Upper lobe of right lung (tissue), 1 donor: ENCODE data around the gene TMEM107. TPM values are rescaled to one million over a fixed set of nuclear protein-coding genes. Genes with fewer than 3 reads are reported as not detected.
A peak's percentile ranks its signal among the peaks of the same experiment; 100 is the strongest.

Experiments used
- ATAC-seq: fragments of 200-7000 bp; cut with Tn5 transposase; one replicate; pipeline ENCODE4 v1.9.1; 2020; ENCODE audit warnings: mild to moderate bottlenecking, moderate library complexity
- DNase-seq: peaks from one replicate; pipeline ENCODE4 v3.0.0-alpha.2; 2020
- H3K27ac ChIP-seq: fragments of 200-600 bp; one replicate; pipeline ENCODE4 v1.8.0; 2022
- H3K27me3 ChIP-seq: fragments of 200-600 bp; one replicate; pipeline ENCODE4 v1.8.0; 2022; ENCODE audit warnings: mild to moderate bottlenecking
- H3K36me3 ChIP-seq: fragments of 200-600 bp; one replicate; pipeline ENCODE4 v1.8.0; 2022
- H3K4me1 ChIP-seq: fragments of 200-600 bp; one replicate; pipeline ENCODE4 v1.8.0; 2022
- H3K4me3 ChIP-seq: fragments of 200-600 bp; one replicate; pipeline ENCODE4 v1.8.0; 2022; ENCODE audit warnings: mild to moderate bottlenecking
- H3K9me3 ChIP-seq: fragments of 200-600 bp; one replicate; pipeline ENCODE4 v1.8.0; 2022
- CTCF ChIP-seq: fragments of 200-600 bp; IDR thresholded peaks from one replicate; pipeline ENCODE4 v1.8.0; 2022; ENCODE audit warnings: antibody characterized with exemption
- intact Hi-C: fragments of 100-400 bp; cut with DNase I; formaldehyde crosslinking; loops from one replicate; pipeline ENCODE4 v1.11.0; 2022
- total RNA-seq: library from RNA; stranded (reverse); fragmentation: NEBNext Ultra II Directional; extraction: Animal tissue kit (Norgen Biotek cat#: 25700); gene quantifications from one replicate; pipeline ENCODE4 v1.2.1, GENCODE V29; 2021
- donor health status: DM: no; HTN: yes; CAD: no; lungs with severe emphysema.

The TMEM107 gene
- total RNA-seq, 1 donor from 2014 or later, result 9.3 TPM

DNA sequence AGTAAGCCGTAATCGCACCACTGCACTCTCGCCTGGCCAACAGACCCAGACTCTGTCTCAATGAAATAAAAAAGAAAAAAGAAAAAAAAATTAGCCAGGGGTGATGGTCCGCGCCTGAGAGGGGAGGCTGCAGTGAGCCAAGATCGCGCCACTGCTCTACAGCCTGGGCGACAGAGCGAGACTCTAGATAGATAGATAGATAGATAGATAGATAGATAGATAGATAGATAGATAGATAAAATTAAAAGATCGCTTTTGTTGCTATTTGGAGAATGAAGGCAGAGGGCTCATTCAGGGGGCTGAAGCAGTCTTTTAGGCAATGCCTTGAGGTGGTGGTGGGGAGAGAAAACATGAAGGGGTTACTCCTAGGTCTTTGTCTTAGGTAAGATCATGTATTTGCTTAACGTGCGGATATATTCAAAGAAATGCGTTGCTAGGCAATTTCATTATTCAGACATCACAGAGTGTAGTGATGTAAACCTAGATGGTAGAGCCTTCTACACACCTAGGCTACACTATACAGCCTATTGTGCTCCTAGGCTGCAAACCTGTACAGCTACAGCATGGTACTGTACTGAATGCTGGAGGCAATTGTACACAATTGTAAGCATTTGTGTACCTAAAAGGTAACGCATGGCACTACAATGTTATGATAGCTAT, 47.9 kb downstream of the TMEM107 start:
- Histone ChIP-seq H3K27me3 (peaks cover 23% of the 10 kb centered on the region), H3K4me3 (no peak overlapping the region), H3K36me3 (no peaks in the 10 kb centered on the region), H3K9me3 (no peaks in the 10 kb centered on the region), H3K4me1 (peaks cover 35% of the 10 kb centered on the region), H3K27ac (no peak overlapping the region)
- intact Hi-C loops, result no loop called here
- ATAC-seq (no peak), DNase-seq (no peak)
- TF ChIP-seq CTCF, result no peak

DNA sequence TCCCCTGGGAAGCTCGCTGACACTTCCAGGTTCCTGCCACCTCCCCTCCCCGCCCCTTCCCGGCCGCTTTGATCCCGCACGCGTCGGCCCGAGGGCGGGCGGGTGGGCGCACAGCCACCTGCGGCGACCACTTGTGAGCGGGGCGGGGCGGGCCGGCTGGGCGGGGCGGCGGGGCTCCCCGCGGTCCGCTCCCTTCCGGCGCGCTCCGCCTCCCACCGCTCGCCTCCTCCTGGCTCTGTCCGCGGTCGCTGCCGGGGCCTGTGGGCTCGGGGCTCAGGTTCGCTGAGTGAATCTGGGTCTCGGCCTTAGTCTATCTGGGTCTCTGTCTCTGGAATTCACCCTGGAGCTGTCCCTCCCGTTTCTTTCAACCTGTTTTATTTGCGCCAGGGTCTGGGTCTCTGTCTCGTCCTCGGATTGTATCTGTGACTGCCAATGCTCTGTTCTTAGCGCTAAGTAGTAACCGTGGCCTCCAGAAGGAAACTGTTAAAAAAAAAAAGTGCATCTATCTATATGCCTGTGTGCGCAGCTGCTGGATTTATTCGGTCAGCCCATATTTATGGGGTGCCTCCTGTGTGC, 49.6 kb downstream of the TMEM107 start:
- H3K36me3 ChIP-seq, result no peaks in the 10 kb centered on the region

DNA sequence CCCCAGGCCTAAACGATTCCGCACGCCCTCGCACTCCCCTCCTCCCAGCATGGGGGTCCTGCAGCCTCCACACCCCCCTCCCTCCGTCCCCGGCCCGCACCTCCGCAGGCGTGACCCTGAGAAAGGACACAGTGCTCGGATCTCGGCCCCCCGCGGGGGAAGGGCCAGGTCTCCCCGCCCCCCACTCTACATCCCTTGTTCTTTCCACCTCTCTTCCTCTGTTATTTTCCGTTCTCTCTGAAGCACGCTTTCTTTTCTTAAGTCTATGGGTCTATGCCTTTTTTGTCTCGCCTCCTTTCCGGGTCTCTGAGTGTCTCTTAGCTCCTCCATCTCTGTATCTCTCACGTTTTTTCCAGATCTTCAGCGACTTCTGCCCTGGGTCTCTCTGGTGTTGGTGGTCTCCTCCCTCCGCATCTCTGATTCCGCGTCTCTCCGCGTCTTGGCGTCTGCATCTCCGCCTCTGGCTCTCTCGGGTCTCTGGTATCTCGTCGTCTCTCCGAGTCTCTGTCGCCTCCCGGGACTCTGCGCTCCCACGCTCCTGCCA, 50.2 kb downstream of the TMEM107 start:
- intact Hi-C loops, result no loop called here
- no peak for ATAC-seq
- TF ChIP-seq CTCF, result no peak

More for the DNA sequence above, 49.6 kb downstream of the TMEM107 start:
- peak; percentile 65 for ATAC-seq
- TF ChIP-seq CTCF, result no peak
- peaks cover 30% of the 10 kb centered on the region for H3K27me3 ChIP-seq
- no peaks in the 10 kb centered on the region for H3K9me3 ChIP-seq
- H3K4me1 ChIP-seq, result peaks cover 49% of the 10 kb centered on the region
- intact Hi-C loops, result no loop called here
- H3K27ac ChIP-seq, result no peak overlapping the region
- DNase-seq, result peak; percentile 74
- H3K4me3 ChIP-seq, result peak overlapping the region; percentile 64

GRCh38 chr17:8125154-8125946, 50.8 kb downstream of the TMEM107 start:
- Histone ChIP-seq H3K4me3 (peak overlapping the region; percentile 64), H3K4me1 (peaks cover 61% of the 10 kb centered on the region), H3K27ac (no peak overlapping the region), H3K36me3 (no peaks in the 10 kb centered on the region), H3K9me3 (no peaks in the 10 kb centered on the region), H3K27me3 (peaks cover 30% of the 10 kb centered on the region)
- DNase-seq, result peak; percentile 82
- peak; percentile 56 for ATAC-seq
- TF ChIP-seq CTCF, result no peak
- intact Hi-C loops, result no loop called here

More for the DNA sequence above, 50.2 kb downstream of the TMEM107 start:
- Histone ChIP-seq H3K9me3 (no peaks in the 10 kb centered on the region), H3K4me3 (peak overlapping the region; percentile 64), H3K27ac (no peak overlapping the region), H3K27me3 (peaks cover 30% of the 10 kb centered on the region), H3K4me1 (peaks cover 54% of the 10 kb centered on the region), H3K36me3 (no peaks in the 10 kb centered on the region)
- DNase-seq, result no peak

DNA sequence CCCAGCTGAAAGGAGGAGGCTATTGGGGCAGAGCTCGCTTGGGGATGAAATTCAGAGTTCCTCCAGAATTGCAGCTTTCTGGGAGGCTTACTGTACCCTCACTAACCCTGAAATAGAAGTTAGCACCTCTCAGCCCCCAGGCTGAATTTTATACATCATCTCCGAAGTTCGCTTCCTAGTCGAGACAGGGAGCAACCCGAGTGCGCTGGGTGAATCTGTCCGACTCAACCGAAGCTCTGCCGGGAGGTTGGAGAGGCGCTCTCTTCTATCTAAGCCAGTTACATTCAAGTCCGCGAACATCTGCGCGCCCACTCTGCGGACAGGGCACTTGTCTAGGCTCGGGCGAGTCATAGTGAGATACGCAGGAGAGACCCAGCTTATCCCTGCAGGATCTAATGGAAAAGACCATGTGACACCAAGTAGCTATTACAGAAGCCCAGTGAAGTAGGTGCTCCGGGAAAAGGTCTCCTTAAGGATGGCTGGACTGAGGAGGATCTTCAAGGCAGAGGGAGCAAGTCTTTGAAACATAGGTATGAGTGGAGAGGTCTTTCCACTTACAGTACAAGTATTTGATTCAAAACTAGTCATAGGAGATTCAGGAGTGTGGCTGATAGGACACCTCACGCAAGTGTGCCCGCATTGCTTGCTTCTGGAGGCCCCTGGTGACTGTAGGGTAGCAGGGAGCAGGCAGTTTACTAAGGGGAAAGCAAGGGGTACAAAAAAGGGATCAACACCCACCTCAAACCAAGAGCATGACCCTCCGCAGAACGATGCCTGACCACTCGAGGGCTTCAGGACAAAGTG, 51.6 kb downstream of the TMEM107 start:
- intact Hi-C loops, result loop anchor here (5.0 kb wide), 1 partner anchor 63 kb away; no protein-coding TSS in a partner anchor
- no peaks in the 10 kb centered on the region for H3K36me3 ChIP-seq
- peaks cover 66% of the 10 kb centered on the region for H3K4me1 ChIP-seq
- peaks cover 27% of the 10 kb centered on the region for H3K27me3 ChIP-seq
- H3K9me3 ChIP-seq, result no peaks in the 10 kb centered on the region
- peak overlapping the region; percentile 67 for H3K4me3 ChIP-seq
- no peak for ATAC-seq
- TF ChIP-seq CTCF, result no peak
- no peak for DNase-seq
- H3K27ac ChIP-seq, result no peak overlapping the region
